Natural killer cell (primary cell): ENCODE measurements around the gene P2RY13. TPM values are rescaled to one million over a fixed set of nuclear protein-coding genes. Genes with fewer than 3 reads are reported as not detected.

Experiments used
- ATAC-seq, 3 donors: fragments of 150-1000 bp in 2 of 3; fragments of 200-7000 bp in 1 of 3; cut with Tn5 transposase; 1 replicate in 1 of 3; 2 replicates in 2 of 3; pipeline ENCODE4 v1.10.0; 2021; ENCODE audit warnings: mild to moderate bottlenecking in 2 of 3, moderate library complexity in 2 of 3
- DNase-seq, 2 donors: peaks; one replicate each; pipeline versions ENCODE4 v3.0.0 to v3.0.0-alpha.2; 2013 to 2021; ENCODE audit warnings: mixed read lengths in 1 of 2
- H3K27ac ChIP-seq: one replicate; pipeline ENCODE4 v1.5.1; 2013; ENCODE audit warnings: mild to moderate bottlenecking, low read length
- H3K27me3 ChIP-seq: one replicate; pipeline ENCODE4 v1.6.1; 2013; ENCODE audit warnings: low read length; ENCODE audit not compliant: control insufficient read depth, insufficient read depth
- H3K36me3 ChIP-seq: one replicate; pipeline ENCODE4 v1.6.1; 2013; ENCODE audit warnings: low read length; ENCODE audit not compliant: control insufficient read depth, insufficient read depth
- H3K4me1 ChIP-seq: one replicate; pipeline ENCODE4 v1.6.1; 2013; ENCODE audit warnings: low read length; ENCODE audit not compliant: control insufficient read depth, insufficient read depth
- H3K4me3 ChIP-seq: one replicate; pipeline ENCODE4 v1.5.1; 2013; ENCODE audit warnings: low read length
- H3K9me3 ChIP-seq: one replicate; pipeline ENCODE4 v1.6.1; 2013; ENCODE audit warnings: low read length; ENCODE audit not compliant: control insufficient read depth, insufficient read depth
- H3K27ac Mint-ChIP-seq, 2 donors: one replicate each; pipeline ENCODE4 v1.8.0; 2022; ENCODE audit warnings: mild to moderate bottlenecking in 2 of 2, mixed read lengths in 2 of 2, moderate library complexity in 1 of 2
- H3K27me3 Mint-ChIP-seq, 2 donors: one replicate each; pipeline ENCODE4 v1.8.0; 2022; ENCODE audit warnings: low read depth in 2 of 2, mixed read lengths in 2 of 2
- H3K36me3 Mint-ChIP-seq: one replicate; pipeline ENCODE4 v1.8.0; 2022; ENCODE audit warnings: mixed read lengths
- H3K4me1 Mint-ChIP-seq, 2 donors: one replicate each; pipeline ENCODE4 v1.8.0; 2022; ENCODE audit warnings: mixed read lengths in 2 of 2
- H3K4me3 Mint-ChIP-seq: one replicate; pipeline ENCODE4 v1.8.0; 2022; ENCODE audit warnings: mild to moderate bottlenecking, moderate library complexity, mixed read lengths
- H3K9me3 Mint-ChIP-seq, 2 donors: one replicate each; pipeline ENCODE4 v1.8.0; 2022; ENCODE audit warnings: mixed read lengths in 2 of 2
- CTCF ChIP-seq: fragments of 200-600 bp; IDR thresholded peaks from one replicate; pipeline ENCODE4 v1.8.0; 2022; ENCODE audit warnings: antibody characterized with exemption
- WGBS: methylation state at CpG from one replicate; pipeline ENCODE4 v1.1.7; 2013; ENCODE audit warnings: missing lambda C conversion rate; ENCODE audit not compliant: insufficient coverage; 5-methylcytosine and 5-hydroxymethylcytosine counted together
- intact Hi-C: fragments of 100-400 bp; cut with micrococcal nuclease; formaldehyde crosslinking; loops from one replicate; pipeline ENCODE4 v1.14.2; 2022
- total RNA-seq, 4 donors: library from RNA; stranded (reverse); fragments of 120-200 nt in 1 of 4; gene quantifications; one replicate each; pipeline versions ENCODE4 v1.2.3 to v1.2.4, GENCODE V29; 2013 to 2022

The P2RY13 gene
- total RNA-seq, 3 donors from 2014 or later (not counting 1 experiment from before 2014, with no cell fraction given) = 0.59 to 6.5 (median 0.88) TPM

DNA sequence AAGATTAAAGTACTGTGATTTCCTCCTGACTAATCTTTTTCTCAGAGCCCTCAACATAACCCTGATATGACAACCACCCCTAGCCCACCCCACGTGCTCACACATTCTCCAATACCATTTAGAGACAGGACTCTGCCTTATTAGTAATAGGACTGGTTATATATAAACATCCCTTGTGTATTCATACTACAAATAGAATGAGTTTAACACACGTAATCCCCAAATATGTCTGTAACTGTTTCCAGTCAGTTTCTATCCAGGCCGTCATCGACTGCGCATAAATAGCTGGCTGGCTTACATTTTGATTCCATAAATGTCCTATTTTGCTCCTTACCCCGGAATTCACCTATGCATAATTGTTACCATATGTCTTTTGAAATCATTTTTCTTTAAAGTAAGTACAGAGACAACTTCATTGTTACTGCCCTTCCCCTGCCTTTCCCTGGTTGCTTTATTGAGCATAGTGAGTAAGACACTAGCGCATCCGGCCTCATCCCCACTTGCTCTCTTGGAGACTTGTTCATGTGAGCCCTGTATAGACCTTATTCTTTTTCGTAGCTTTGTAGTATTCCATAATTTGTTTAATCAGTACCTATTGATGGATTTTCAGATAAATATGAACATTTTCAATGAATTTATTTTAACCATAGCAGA is 47.6 kb downstream of the P2RY13 start:
- no peak for TF ChIP-seq CTCF
- DNase-seq (no peak), ATAC-seq (no peak)
- Histone ChIP-seq H3K9me3 (no peaks in the 10 kb centered on the region), H3K27ac (no peak overlapping the region), H3K36me3 (no peaks in the 10 kb centered on the region), H3K4me3 (no peak overlapping the region), H3K27me3 (no peaks in the 10 kb centered on the region), H3K4me1 (peaks cover 6% of the 10 kb centered on the region)
- intact Hi-C loops = loop anchor here (2.0 kb wide), 1 partner anchor 495 kb away; no protein-coding TSS in a partner anchor
- Mint-ChIP-seq H3K4me3 (no peak overlapping the region), H3K36me3 (no peaks in the 10 kb centered on the region), H3K27ac (no peak overlapping the region), H3K9me3 (no peaks in the 10 kb centered on the region), H3K4me1 (peaks cover 10 to 13% of the 10 kb centered on the region in 2 donors), H3K27me3 (no peaks in the 10 kb centered on the region)
- WGBS = 90% methylated on average over 7 of the region's 9 CpGs

GRCh38 chr3:151278230-151278629 is 51.1 kb downstream of the P2RY13 start, which contains the start of gene P2RY14:
P2RY14 (minus strand) TSS chr3:151278542; CDS start chr3:151214316, 64,226 bp downstream.
- H3K4me3 Mint-ChIP-seq = no peak within 1 kb of the TSS
- no peaks in the 10 kb centered on the region for H3K27me3 ChIP-seq
- H3K4me1 Mint-ChIP-seq = peaks cover 17 to 18% of the 10 kb centered on the region in 2 donors
- H3K36me3 ChIP-seq = no peaks in the 10 kb centered on the region
- H3K9me3 Mint-ChIP-seq = no peaks in the 10 kb centered on the region
- intact Hi-C loops = no loop called here
- ATAC-seq = peak in 2 of 3 donors; percentile 42 to 73
- peaks cover 18% of the 10 kb centered on the region for H3K4me1 ChIP-seq
- WGBS = 18% methylated on average over 4 of the region's 4 CpGs
- peak in 1 of 2 donors; percentile 36 for DNase-seq
- H3K27me3 Mint-ChIP-seq = no peaks in the 10 kb centered on the region
- no peaks in the 10 kb centered on the region for H3K36me3 Mint-ChIP-seq
- H3K4me3 ChIP-seq = peak within 1 kb of the TSS; percentile 9
- TF ChIP-seq CTCF = no peak
- H3K27ac ChIP-seq = peak within 1 kb of the TSS; percentile 65
- no peaks in the 10 kb centered on the region for H3K9me3 ChIP-seq
- peak within 1 kb of the TSS; percentile 35 to 53 for H3K27ac Mint-ChIP-seq

DNA sequence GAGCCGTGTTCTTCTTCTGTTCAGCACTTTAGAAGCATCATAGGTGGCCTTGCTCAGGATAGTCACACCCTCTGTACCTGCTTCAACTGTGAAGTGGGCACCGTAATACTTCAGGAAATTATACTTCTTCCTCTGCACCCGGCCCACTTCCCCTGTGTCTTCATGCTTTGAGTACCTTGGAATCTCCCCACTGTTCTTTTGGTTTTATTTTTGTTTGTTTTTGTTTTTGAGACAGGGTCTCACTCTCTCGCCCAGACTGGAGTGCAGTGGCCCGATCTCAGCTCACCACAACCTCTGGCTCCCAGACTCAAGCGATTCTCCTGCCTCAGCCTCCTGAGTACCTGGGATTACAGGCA is 52.7 kb downstream of the P2RY13 start:
- no peak overlapping the region for H3K4me3 Mint-ChIP-seq
- no peaks in the 10 kb centered on the region for H3K9me3 Mint-ChIP-seq
- intact Hi-C loops = no loop called here
- H3K4me1 ChIP-seq = peaks cover 18% of the 10 kb centered on the region
- H3K4me3 ChIP-seq = no peak overlapping the region
- H3K27me3 ChIP-seq = no peaks in the 10 kb centered on the region
- WGBS = 15% methylated on average over 4 of the region's 6 CpGs
- H3K36me3 ChIP-seq = no peaks in the 10 kb centered on the region
- H3K27ac ChIP-seq = peak overlapping the region; percentile 76
- H3K27ac Mint-ChIP-seq = peak overlapping the region; percentile 46 to 56
- no peaks in the 10 kb centered on the region for H3K9me3 ChIP-seq
- DNase-seq (peak in 1 of 2 donors; percentile 70), ATAC-seq (peak; percentile 61 to 77 (median 77))
- H3K36me3 Mint-ChIP-seq = no peaks in the 10 kb centered on the region
- H3K27me3 Mint-ChIP-seq = no peaks in the 10 kb centered on the region
- no peak for TF ChIP-seq CTCF
- H3K4me1 Mint-ChIP-seq = peaks cover 17 to 18% of the 10 kb centered on the region in 2 donors

Other genes starting within 250 kb of the P2RY13 start
- gene MED12L, start 243.9 kb downstream of the P2RY13 start, total RNA-seq = 1 to 10 TPM; 3.0 to 6.5 (median 3.0) TPM
- 1 to 10 TPM; 3.4 to 9.0 (median 8.2) TPM for gene GPR171, start 126.3 kb downstream of the P2RY13 start, total RNA-seq
- under 1 TPM; 0.25 to 0.93 (median 0.31) TPM for gene P2RY14, start 51.0 kb downstream of the P2RY13 start, total RNA-seq
- not detected for gene GPR87, start 12.7 kb downstream of the P2RY13 start, total RNA-seq
- gene P2RY12, start 55.2 kb upstream of the P2RY13 start, total RNA-seq = 1 to 10 TPM in 2 of 3 donors, under 1 TPM in 1; 0.52 to 1.6 (median 1.3) TPM
- gene IGSF10, start 131.5 kb upstream of the P2RY13 start, total RNA-seq = under 1 TPM in 1 of 3 donors, not detected in 2; 0.02 TPM